ENCODE data around the gene APOBEC3A. TPM values are rescaled to one million over a fixed set of nuclear protein-coding genes. Genes with fewer than 3 reads are reported as not detected.

The APOBEC3A gene
- total RNA-seq, 4 donors from 2014 or later = 0.67 TPM; not detected in 3

DNA sequence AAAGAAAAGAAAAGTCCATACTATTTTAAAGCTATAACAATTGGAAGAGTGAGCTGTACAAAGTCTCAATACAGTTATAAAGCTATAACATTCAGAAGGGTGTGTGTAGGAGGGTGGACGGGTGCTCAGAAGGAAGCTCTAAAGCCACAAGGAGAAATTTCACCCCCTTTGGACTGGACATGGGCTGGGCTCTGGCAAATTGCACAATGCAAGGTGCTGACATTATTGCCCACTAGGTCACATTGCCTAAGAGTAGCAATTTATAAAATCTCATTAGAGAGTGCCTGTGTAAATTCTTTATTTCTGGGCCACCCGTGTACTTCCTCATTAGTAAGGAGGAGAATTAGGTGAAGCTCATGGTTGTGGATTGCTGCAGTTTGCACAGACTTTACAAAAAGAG is 5.7 kb upstream of the APOBEC3A start:
- no peaks in the 10 kb centered on the region for H3K9me3 ChIP-seq
- intact Hi-C loops (cut with DNase I) = no loop called here
- no peak for DNase-seq
- WGBS, 2 donors = 81 to 82% methylated on average over 2 of the region's 2 CpGs
- H3K4me1 ChIP-seq = peaks cover 0 to 5% of the 10 kb centered on the region in 2 donors
- H3K27me3 ChIP-seq = no peaks in the 10 kb centered on the region
- H3K27ac ChIP-seq = no peak overlapping the region
- no peak overlapping the region for H3K4me3 ChIP-seq (replicated peaks in 1 of 3)
- H3K36me3 ChIP-seq = no peaks in the 10 kb centered on the region
- TF ChIP-seq, protein P1, sequence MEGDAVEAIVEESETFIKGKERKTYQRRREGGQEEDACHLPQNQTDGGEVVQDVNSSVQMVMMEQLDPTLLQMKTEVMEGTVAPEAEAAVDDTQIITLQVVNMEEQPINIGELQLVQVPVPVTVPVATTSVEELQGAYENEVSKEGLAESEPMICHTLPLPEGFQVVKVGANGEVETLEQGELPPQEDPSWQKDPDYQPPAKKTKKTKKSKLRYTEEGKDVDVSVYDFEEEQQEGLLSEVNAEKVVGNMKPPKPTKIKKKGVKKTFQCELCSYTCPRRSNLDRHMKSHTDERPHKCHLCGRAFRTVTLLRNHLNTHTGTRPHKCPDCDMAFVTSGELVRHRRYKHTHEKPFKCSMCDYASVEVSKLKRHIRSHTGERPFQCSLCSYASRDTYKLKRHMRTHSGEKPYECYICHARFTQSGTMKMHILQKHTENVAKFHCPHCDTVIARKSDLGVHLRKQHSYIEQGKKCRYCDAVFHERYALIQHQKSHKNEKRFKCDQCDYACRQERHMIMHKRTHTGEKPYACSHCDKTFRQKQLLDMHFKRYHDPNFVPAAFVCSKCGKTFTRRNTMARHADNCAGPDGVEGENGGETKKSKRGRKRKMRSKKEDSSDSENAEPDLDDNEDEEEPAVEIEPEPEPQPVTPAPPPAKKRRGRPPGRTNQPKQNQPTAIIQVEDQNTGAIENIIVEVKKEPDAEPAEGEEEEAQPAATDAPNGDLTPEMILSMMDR (IDR thresholded peaks at IDR 0.05) = no peak
- TF ChIP-seq POLR2A (IDR thresholded peaks at IDR 0.05) = no peak

DNA sequence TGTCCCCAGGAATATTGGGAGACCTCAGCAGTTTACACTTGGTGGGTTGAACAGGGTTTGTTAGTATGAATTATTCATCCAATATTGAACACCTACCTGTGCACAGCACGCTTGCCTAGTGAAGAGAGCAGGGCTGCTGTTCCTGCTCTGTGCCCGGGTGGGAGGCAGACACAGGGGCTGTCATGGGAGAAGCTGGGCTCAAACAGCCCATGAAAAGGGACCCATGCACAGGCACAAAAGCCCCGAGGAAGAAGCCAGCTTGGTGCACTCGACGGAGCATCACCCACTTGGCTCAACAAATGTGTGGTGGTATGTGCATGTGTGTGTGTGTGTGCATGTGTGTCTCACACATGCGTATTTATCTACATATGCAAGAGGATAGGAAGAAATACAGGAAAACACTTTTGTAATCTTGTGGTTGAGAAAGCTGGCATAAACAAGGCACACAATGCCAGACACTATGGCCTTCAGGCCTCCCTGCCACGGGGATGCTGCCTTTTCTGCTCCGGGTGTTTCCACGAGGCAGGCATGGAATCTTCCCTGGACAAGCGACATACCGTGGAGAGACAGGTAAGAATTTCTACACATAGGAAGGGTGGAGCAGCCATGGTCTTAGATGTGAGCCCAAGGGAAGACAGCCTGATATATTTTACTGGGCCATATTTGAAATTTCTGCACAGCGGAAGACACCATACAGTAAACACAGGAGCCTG is 5.0 kb upstream of the APOBEC3A start:
- no peak for DNase-seq
- no peaks in the 10 kb centered on the region for H3K9me3 ChIP-seq
- no peak overlapping the region for H3K4me3 ChIP-seq (replicated peaks in 1 of 3)
- intact Hi-C loops (cut with DNase I) = no loop called here
- TF ChIP-seq, protein P1 (IDR thresholded peaks at IDR 0.05) = no peak
- no peak for TF ChIP-seq POLR2A (IDR thresholded peaks at IDR 0.05)
- no peaks in the 10 kb centered on the region for H3K36me3 ChIP-seq
- H3K27ac ChIP-seq = no peak overlapping the region
- 80 to 87% methylated on average over 12 of the region's 12 CpGs for WGBS, 2 donors
- H3K4me1 ChIP-seq = peaks cover 0 to 5% of the 10 kb centered on the region in 2 donors
- H3K27me3 ChIP-seq = no peaks in the 10 kb centered on the region

GRCh38 chr22:38953091-38953490 is 4.3 kb upstream of the APOBEC3A start:
- 80 to 90% methylated on average over 1 to 5 of the region's 8 CpGs for WGBS, 2 donors
- no peak overlapping the region for H3K27ac ChIP-seq
- intact Hi-C loops (cut with DNase I) = no loop called here
- H3K9me3 ChIP-seq = no peaks in the 10 kb centered on the region
- peaks cover 0 to 5% of the 10 kb centered on the region in 2 donors for H3K4me1 ChIP-seq
- TF ChIP-seq, protein P1 (IDR thresholded peaks at IDR 0.05) = no peak
- no peak for TF ChIP-seq POLR2A (IDR thresholded peaks at IDR 0.05)
- no peaks in the 10 kb centered on the region for H3K36me3 ChIP-seq
- no peak for DNase-seq
- H3K27me3 ChIP-seq = no peaks in the 10 kb centered on the region
- no peak overlapping the region for H3K4me3 ChIP-seq (replicated peaks in 1 of 3)

DNA sequence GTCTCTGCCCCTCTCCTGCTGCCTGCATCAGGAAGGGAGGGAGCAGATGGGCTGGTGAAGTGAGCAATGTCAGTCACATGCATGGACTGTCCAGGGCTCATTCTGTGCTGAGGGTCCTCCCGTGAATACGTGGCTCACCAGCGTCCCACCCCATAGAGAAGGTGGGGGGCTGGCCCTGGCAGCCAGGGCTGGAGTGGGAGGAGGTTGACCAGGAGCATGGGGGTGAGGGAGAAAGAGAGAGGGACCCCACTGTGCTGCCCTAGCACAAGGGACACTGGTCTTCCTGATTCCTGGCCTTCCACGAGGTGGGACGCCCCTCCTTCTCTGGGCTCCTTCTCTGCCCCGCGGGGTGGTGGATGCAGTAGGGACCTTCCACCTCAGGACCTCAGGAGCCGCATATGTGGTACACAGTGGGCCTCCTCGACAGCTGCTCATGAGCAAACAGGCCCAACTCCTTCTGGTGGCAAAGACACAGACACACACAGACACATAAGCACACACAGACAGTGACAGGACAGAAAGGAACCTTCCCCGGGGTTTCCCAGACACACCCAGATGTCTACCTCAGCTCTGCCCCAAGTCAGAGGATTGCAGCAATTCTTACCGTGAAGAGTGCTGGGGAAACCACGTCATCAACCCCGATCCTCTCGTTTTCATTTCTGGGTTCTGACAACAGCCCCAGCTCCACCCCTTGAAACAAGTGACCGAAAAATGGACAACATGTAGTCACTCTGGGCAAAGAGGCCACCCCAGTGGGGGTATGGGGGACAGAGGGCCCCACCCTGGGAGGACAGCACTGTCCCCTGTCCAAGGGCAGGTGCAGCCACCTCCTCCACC is 3.6 kb upstream of the APOBEC3A start:
- no peak for DNase-seq
- intact Hi-C loops (cut with DNase I) = no loop called here
- Histone ChIP-seq H3K4me1 (peaks cover 0 to 5% of the 10 kb centered on the region in 2 donors), H3K27ac (no peak overlapping the region), H3K9me3 (no peaks in the 10 kb centered on the region), H3K36me3 (no peaks in the 10 kb centered on the region), H3K27me3 (no peaks in the 10 kb centered on the region), H3K4me3 (replicated peaks in 1 of 3) (no peak overlapping the region)
- TF ChIP-seq, protein P1 (IDR thresholded peaks at IDR 0.05) = no peak
- no peak for TF ChIP-seq POLR2A (IDR thresholded peaks at IDR 0.05)
- WGBS, 2 donors = 62 to 80% methylated on average over 9 to 12 of the region's 15 CpGs

Measured in thyroid gland (tissue), 4 donors.